ENCODE measurements around the gene RET. TPM values are rescaled to one million over a fixed set of nuclear protein-coding genes. Genes with fewer than 3 reads are reported as not detected.

The RET gene
- total RNA-seq (2014; rRNA removed; shearing (Covaris generic)): 0.02 TPM in 1 of 2 replicates, not detected in the other

DNA sequence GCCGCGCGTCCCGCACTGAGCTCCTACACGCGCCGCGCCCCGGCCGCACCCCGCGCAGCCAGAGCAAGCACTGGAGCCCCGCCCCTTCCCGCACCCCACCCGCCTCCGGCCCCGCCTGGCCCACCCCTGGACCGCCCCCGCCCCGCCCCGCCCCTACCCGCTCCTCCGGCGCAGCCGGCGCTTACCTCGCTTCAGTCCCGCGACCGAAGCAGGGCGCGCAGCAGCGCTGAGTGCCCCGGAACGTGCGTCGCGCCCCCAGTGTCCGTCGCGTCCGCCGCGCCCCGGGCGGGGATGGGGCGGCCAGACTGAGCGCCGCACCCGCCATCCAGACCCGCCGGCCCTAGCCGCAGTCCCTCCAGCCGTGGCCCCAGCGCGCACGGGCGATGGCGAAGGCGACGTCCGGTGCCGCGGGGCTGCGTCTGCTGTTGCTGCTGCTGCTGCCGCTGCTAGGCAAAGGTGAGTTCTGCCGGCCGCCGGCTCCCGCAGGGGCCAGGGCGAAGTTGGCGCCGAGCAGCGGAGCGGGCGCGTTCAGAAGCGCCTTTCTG lies at the start of gene RET:
RET (plus strand) TSS at position 194 of the 545 bp plus-strand sequence; CDS start at position 384, 190 bp downstream.
- Histone ChIP-seq H3K36me3 (no peaks in the 10 kb centered on the region), H3K4me3 (no peak within 1 kb of the TSS), H3K27me3 (no peaks in the 10 kb centered on the region), H3K27ac (no peak within 1 kb of the TSS), H3K4me1 (no peaks in the 10 kb centered on the region), H3K9me3 (replicated peaks) (no peaks in the 10 kb centered on the region)
- no peak for DNase-seq

DNA sequence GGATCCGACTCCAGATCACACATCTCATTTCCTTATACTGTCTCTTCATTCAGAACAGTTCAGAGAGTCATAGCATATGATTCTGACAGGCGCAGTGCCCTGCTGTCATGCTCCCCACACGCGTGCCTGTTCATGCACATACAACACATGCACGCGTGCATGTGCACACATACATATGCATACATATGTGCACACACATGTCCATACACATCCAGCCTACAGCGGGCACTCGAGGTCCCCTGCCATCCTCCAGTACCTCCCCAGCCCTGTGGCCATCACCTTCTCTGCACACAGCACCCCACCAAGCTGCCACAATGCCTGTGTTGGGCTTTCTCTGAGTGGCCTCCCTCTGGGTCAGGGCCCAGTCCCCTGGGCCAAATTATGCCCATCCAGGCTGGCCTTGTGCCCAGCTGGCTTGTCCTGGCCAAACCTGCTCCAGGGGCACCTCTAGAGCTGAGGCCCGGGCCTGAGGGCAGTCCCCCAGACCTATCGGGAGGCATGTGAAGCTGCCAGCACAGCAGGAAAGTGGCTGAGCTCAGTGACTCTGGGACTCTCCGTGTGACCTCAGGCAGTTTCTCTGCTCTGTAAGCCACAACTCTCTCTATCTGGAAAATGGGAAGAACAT lies 49.4 kb upstream of the RET start:
- no peak for DNase-seq
- no peaks in the 10 kb centered on the region for H3K4me1 ChIP-seq
- H3K9me3 ChIP-seq (replicated peaks): no peaks in the 10 kb centered on the region
- no peaks in the 10 kb centered on the region for H3K36me3 ChIP-seq
- no peaks in the 10 kb centered on the region for H3K27me3 ChIP-seq
- no peak overlapping the region for H3K27ac ChIP-seq
- H3K4me3 ChIP-seq: no peak overlapping the region

DNA sequence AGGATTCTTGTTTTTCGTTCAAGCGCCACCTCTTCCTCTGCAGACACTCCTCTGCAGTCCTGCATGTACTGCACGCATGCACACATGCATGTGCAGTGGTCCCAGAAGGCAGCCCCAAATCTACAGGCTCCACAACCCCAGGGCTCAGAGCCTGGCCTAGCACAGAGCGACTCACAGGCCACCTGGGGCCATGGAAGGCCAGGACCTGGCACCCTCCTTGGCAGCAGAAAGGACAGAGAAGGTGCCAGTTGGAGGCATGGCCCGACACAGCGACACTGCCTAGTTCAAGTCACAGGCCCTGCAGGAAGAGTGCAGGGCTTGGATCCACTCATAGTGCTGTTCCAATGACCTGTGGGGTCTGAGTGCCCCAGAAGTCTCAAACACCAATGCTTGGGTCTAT lies 48.7 kb upstream of the RET start:
- no peaks in the 10 kb centered on the region for H3K36me3 ChIP-seq
- H3K27me3 ChIP-seq: no peaks in the 10 kb centered on the region
- no peaks in the 10 kb centered on the region for H3K9me3 ChIP-seq (replicated peaks)
- no peak for DNase-seq
- H3K4me1 ChIP-seq: no peaks in the 10 kb centered on the region
- H3K4me3 ChIP-seq: no peak overlapping the region
- no peak overlapping the region for H3K27ac ChIP-seq

DNA sequence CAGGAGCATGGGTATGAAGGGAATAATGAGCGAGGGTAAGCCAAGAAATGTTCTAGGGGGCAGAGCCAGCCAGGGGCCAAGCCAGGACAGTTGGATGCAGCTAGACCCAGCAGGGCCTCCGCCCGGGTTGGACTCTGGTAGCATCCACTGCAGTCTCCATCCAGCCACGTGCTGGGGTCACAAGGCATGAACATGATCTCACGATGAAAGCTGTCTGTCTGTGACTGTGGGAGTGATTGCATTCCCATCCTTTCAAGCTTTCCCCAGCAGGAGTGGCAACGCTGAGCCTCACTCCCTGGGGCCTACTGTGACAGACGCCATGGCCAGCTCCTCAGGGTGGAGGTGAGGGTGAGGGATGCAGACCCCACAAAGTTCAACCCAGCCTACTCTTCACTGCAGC lies 47.8 kb upstream of the RET start:
- Histone ChIP-seq H3K9me3 (replicated peaks) (no peaks in the 10 kb centered on the region), H3K27ac (no peak overlapping the region), H3K4me3 (no peak overlapping the region), H3K27me3 (no peaks in the 10 kb centered on the region), H3K4me1 (no peaks in the 10 kb centered on the region), H3K36me3 (no peaks in the 10 kb centered on the region)
- no peak for DNase-seq

DNA sequence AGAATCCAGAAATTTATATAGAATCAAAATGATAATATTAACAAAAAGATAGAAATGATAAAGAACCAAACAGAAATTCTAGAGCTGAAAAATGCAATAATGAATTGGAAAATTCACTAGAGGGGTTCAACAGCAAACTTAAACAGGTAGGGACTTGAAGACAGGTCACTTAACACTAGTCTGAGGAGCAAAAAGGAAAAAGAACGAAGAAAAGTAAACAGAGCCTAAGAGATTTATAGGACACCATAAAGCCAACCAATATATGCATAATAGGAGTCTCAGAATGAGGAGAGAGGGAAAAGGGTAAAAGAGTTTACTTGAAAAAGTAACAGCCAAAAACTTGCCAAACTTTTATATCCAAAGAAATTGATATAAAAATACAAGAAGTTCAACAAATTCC lies 44.3 kb upstream of the RET start:
- H3K4me3 ChIP-seq: no peak overlapping the region
- H3K4me1 ChIP-seq: no peaks in the 10 kb centered on the region
- no peaks in the 10 kb centered on the region for H3K9me3 ChIP-seq (replicated peaks)
- no peaks in the 10 kb centered on the region for H3K27me3 ChIP-seq
- no peaks in the 10 kb centered on the region for H3K36me3 ChIP-seq
- DNase-seq: no peak
- H3K27ac ChIP-seq: no peak overlapping the region

DNA sequence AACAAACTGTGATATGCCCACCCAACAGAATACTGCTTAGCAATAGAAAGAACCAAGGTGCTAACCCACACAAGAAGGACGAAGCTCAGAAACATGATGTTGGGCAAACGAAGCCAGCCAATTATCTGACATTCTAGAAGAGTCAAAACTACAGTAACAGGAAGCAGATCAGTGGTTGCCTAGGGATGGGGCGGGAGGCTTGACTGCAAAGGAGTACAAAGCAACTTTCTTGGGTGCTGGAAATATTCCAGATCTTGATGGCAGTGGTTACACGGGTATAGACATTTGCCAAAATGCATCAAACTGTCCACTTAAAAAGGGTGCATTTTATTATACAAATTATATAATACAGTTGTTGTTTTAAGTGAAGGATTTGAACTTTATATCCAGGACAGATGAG lies 41.1 kb upstream of the RET start:
- Histone ChIP-seq H3K36me3 (no peaks in the 10 kb centered on the region), H3K9me3 (replicated peaks) (no peaks in the 10 kb centered on the region), H3K4me1 (no peaks in the 10 kb centered on the region), H3K27ac (no peak overlapping the region), H3K4me3 (no peak overlapping the region), H3K27me3 (no peaks in the 10 kb centered on the region)
- DNase-seq: no peak

DNA sequence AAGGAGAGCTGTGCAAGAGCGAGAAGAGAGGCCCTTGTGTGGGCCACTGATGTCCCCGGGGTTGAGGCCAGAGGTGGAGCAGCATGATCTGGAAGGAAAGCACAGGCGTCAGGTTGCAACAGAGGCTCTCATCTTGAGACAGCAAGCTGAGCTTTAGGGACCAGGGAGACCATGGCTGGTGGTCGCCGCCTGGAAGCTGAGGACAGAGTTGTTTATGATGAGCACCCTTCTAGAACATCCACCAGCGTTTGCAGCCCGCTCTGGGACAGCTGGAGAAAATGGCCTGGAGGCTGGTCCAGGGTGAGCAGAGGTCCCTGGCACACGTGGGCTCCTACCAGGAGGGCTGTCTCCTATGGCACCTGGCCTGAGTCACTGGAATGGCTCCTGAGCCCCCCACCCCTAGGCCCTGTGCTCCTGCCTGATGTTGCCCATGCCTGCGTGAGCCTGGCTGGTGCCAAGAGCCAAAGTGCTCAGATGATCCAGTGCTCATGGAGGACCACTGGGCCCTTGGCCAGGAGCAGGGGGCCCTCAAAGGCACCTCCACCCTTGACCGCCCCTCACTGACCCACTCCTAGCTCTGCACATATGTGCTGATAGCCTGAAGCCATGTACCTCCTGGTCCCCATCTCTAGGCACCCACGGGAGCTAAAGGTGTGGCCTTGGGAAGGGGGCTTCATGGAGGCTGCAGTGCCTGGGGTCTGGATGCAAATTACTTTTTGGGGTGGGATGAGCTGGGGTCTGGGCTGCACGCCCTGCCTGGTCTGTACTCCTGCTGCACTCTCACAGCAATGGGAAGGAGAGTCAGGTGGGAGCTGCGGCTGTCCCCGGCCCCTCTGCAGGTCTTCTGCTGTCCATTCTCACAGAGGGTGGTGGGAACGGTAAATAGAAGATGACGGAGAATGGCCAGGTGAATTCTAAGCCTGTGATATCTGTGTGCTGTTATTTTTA lies 40.1 kb upstream of the RET start:
- Histone ChIP-seq H3K9me3 (replicated peaks) (no peaks in the 10 kb centered on the region), H3K36me3 (no peaks in the 10 kb centered on the region), H3K27me3 (no peaks in the 10 kb centered on the region), H3K4me3 (no peak overlapping the region), H3K27ac (no peak overlapping the region), H3K4me1 (no peaks in the 10 kb centered on the region)
- DNase-seq: no peak

DNA sequence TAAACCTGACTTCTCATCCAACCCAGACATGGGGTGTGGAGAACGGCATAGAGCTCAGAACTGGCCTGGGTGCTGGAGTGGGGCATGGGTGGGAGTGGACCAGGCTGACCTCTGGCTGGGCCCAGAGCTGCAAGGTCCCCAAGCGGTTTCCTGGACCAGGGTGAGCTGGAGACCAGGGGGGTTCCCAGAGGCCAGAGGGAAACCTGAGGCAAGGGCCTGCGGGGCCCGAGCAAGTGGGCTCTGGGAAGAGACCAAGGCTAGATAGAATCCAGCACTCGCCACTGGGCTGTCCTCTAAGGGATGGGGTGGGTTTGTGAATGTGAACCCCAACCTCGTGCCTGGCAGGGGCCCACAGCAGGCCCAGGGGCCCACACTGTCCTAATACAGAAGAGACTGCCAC lies 39.4 kb upstream of the RET start:
- H3K27ac ChIP-seq: no peak overlapping the region
- H3K27me3 ChIP-seq: no peaks in the 10 kb centered on the region
- H3K36me3 ChIP-seq: no peaks in the 10 kb centered on the region
- no peaks in the 10 kb centered on the region for H3K9me3 ChIP-seq (replicated peaks)
- H3K4me1 ChIP-seq: no peaks in the 10 kb centered on the region
- H3K4me3 ChIP-seq: no peak overlapping the region
- no peak for DNase-seq

DNA sequence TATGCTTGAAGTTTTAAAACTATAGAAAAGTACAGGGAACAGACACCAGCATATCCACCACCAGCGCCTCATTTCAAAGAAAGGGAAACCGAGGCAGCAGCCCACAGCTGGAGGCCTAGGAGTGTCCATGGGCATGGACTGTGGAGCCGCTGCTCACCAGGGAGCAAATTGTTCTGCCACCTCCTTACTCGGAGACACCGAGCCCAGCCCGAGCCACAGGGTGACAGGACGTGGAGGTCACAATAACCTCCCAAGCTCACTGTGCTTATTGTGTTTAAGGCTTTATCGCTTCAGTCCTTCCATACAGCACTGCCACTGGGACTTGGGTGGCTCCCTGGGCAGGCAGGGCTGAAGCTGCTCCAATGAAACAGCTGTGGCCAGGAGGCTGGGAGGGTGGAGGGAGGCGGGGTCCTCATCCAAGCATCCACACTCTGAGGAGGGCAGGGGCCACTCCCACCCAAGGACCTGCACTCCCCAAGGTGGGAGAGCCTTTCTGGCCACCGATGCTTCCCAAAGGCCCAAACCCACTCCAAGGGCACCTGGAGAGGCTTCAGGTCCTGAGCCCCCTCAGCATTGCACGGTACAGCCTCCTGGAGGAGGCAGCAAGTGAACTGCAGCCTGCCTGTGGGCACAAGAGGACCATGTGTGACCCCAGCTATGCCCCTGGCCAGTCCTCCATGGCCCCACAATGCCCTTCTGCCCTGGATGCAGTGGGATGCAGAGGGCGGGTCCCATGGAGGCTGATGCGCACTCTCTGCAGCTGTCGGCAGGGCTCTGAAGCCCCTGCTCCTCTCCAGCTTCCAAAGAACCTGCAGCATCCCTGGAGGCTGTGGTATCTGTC lies 38.7 kb upstream of the RET start:
- H3K36me3 ChIP-seq: no peaks in the 10 kb centered on the region
- no peaks in the 10 kb centered on the region for H3K9me3 ChIP-seq (replicated peaks)
- no peaks in the 10 kb centered on the region for H3K4me1 ChIP-seq
- no peaks in the 10 kb centered on the region for H3K27me3 ChIP-seq
- H3K4me3 ChIP-seq: no peak overlapping the region
- no peak for DNase-seq
- no peak overlapping the region for H3K27ac ChIP-seq

DNA sequence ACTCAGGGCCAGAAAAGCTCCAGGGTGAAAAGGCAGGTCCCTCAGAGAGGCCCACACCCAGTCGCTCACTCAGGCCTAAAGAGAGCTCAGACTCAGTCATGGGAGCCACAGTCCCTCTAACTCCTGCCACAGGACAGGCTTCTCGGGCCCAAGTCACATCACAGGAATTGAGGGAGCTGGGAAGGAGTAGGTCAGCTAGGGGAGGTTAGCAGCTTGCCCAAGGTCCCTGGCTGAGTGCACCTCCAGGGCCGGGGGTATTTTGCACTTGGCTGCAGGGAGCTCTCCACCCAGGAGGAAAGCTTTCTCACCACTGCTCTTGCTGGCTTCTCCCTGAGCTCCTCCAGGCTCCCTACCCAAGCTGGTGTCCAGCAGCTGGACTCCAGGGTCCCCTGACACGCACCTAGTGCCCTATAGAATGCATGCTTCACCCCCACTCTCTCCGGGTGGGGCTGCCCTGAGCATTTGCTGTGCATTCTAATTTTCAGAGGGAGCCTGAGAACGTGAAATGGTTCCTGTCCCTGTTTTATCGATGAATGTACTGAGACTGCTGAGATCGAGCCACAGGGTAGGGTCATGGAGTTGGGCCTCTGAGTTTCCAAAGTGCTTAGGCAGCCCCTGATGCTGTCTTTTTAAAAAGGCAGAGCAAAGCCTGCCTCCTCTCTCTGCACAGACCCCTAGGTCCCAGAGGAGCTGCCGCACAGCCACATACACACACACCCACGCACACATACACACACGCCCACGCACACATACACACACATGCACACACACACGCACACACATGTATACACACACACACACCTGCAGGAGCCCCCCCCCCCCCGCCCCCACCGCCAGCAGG lies 37.9 kb upstream of the RET start:
- Histone ChIP-seq H3K4me1 (no peaks in the 10 kb centered on the region), H3K4me3 (no peak overlapping the region), H3K27ac (no peak overlapping the region), H3K9me3 (replicated peaks) (no peaks in the 10 kb centered on the region), H3K36me3 (no peaks in the 10 kb centered on the region), H3K27me3 (no peaks in the 10 kb centered on the region)
- DNase-seq: no peak

DNA sequence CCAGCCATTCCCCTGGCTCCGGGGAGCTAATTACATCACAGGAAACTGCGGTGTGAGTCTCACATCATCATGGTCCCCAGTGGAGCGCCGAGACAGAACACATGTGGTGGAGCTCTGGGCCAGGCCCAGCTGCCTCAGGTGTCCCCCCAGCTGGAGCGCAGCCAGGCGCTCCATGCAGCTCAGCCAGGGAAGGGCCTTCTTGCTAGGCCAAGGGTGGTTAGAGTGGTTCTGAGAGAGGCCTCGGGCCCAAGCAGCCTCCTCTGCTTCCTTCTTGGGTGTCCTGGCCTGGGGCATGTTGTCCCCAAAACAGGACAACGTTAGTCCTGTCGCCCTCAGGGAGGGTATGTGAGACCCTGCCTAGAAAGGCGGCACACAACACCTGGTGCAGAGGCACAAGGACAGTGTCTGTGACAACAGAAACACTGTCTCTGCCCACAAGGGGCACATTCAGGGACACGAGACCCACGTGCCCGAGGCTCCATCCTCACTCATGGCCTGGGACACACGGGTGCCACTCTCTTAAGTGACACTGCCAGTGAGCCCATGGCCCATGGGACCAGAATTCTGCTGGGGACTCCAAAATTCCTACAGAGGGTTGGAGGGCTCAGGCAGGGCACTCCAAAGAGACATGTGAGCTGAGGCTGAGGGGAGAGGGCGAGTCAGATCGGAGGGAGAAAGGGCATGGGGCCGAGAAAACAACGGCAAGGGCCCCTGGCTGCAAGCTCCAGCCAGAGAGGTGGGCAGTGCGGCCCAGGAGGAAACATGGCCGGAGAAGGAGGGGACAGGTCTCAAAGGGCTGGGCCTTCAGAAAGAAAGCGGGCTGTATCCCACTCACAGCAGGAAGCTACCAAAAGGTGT lies 37.0 kb upstream of the RET start:
- no peak for DNase-seq
- no peaks in the 10 kb centered on the region for H3K4me1 ChIP-seq

DNA sequence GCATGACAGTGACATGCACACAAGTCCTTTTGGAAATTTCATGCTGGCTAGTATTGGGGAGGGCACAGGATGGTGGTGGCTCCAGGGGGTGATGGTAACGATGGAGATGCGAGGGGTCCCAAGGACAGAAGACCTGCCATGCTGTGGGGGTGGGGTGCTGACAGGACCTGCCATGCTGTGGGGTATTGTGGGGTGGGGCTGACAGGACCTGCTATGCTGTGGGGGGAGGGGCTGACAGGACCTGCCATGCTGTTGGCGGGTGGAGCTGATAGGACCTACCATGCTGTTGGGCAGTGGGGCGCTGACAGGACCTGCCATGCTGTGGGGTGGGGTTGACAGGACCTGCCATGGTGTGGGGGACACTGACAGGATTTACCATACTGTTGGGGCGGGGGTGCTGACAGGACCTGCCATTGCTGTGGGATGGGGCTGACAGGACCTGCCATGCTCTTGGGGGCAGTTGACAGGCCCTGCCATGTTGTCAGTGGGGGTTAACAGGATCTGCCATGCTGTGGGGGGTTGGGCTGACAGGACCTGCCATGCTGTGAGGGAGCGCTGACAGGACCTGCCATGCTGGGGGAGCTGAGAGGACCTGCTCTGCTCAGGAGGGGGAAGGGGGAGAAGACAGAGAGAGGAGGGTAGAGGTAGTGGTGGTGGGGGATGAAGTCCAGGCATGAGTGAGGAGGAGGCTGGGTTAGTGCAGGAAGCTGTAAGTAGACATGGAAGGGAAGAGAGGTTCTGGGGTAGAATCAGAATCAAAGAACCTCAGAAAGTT lies 36.2 kb upstream of the RET start:
- Histone ChIP-seq H3K36me3 (no peaks in the 10 kb centered on the region), H3K27me3 (no peaks in the 10 kb centered on the region), H3K9me3 (replicated peaks) (no peaks in the 10 kb centered on the region), H3K27ac (no peak overlapping the region), H3K4me1 (no peaks in the 10 kb centered on the region), H3K4me3 (no peak overlapping the region)
- no peak for DNase-seq

More for the DNA sequence above, 37.0 kb upstream of the RET start:
- Histone ChIP-seq H3K9me3 (replicated peaks) (no peaks in the 10 kb centered on the region), H3K36me3 (no peaks in the 10 kb centered on the region), H3K27ac (no peak overlapping the region), H3K27me3 (no peaks in the 10 kb centered on the region), H3K4me3 (no peak overlapping the region)

All from SJCRH30 (cell line).